Endothelial cell (in vitro differentiated cells): ENCODE measurements around the gene ADH4. TPM values are rescaled to one million over a fixed set of nuclear protein-coding genes. Genes with fewer than 3 reads are reported as not detected.

Experiments
- DNase-seq: peaks from one replicate; pipeline ENCODE4 v3.0.0; 2021; ENCODE audit warnings: low spot score
- H3K27ac Mint-ChIP-seq: one replicate; pipeline ENCODE4 v1.8.0; 2021; ENCODE audit warnings: mixed read lengths, inconsistent platforms; ENCODE audit not compliant: unreplicated experiment
- H3K27me3 Mint-ChIP-seq: one replicate; pipeline ENCODE4 v1.8.0; 2021; ENCODE audit warnings: mild to moderate bottlenecking, moderate library complexity, mixed read lengths, inconsistent platforms; ENCODE audit not compliant: unreplicated experiment
- H3K36me3 Mint-ChIP-seq: one replicate; pipeline ENCODE4 v1.8.0; 2021; ENCODE audit warnings: mild to moderate bottlenecking, low read depth, mixed read lengths, inconsistent platforms; ENCODE audit not compliant: unreplicated experiment
- H3K4me1 Mint-ChIP-seq: one replicate; pipeline ENCODE4 v1.8.0; 2021; ENCODE audit warnings: mild to moderate bottlenecking, mixed read lengths, inconsistent platforms; ENCODE audit not compliant: unreplicated experiment
- H3K4me3 Mint-ChIP-seq: one replicate; pipeline ENCODE4 v1.8.0; 2021; ENCODE audit warnings: mild to moderate bottlenecking, mixed read lengths, inconsistent platforms; ENCODE audit not compliant: unreplicated experiment
- H3K9me3 Mint-ChIP-seq: one replicate; pipeline ENCODE4 v1.8.0; 2021; ENCODE audit warnings: mixed read lengths, inconsistent platforms; ENCODE audit not compliant: unreplicated experiment
- total RNA-seq: library from RNA; stranded (reverse); fragmentation: NEBNext Ultra II Directional; extraction: Animal tissue kit (Norgen Biotek cat#: 25700); gene quantifications from one replicate; pipeline ENCODE4 v1.2.1, GENCODE V29; 2021; ENCODE audit not compliant: unreplicated experiment
- TF ChIP-seq, protein P1 (sequence below): fragments of 200-600 bp; sonication (generic); IDR thresholded peaks from one replicate; pipeline ENCODE4 v1.5.0; 2021; ENCODE audit warnings: antibody characterized with exemption; ENCODE audit not compliant: unreplicated experiment

Gene ADH4
- total RNA-seq, 1 donor from 2014 or later: not detected

DNA sequence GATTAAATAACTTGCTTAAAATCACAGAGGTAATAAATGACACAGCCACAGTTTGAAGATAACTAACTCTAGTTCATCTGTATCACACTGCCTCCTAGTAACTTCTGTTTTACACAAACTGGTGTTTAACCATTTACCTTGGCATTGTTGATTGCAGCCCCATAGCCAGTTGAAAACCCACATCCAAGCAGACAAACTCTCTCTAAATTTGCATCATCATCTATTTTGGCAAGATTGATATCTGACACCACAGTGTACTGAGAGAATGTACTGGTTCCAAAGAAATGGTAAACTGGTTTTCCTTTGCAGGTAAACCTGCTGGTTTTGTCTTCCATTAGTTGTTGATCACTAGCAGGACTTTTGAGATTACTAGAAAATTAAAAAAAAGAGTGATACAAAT, 7.8 kb downstream of the ADH4 start:
- Mint-ChIP-seq H3K36me3 (no peaks in the 10 kb centered on the region), H3K27me3 (no peaks in the 10 kb centered on the region), H3K27ac (no peak overlapping the region), H3K9me3 (no peaks in the 10 kb centered on the region), H3K4me3 (no peak overlapping the region), H3K4me1 (no peaks in the 10 kb centered on the region)
- no peak for DNase-seq
- TF ChIP-seq, protein P1, sequence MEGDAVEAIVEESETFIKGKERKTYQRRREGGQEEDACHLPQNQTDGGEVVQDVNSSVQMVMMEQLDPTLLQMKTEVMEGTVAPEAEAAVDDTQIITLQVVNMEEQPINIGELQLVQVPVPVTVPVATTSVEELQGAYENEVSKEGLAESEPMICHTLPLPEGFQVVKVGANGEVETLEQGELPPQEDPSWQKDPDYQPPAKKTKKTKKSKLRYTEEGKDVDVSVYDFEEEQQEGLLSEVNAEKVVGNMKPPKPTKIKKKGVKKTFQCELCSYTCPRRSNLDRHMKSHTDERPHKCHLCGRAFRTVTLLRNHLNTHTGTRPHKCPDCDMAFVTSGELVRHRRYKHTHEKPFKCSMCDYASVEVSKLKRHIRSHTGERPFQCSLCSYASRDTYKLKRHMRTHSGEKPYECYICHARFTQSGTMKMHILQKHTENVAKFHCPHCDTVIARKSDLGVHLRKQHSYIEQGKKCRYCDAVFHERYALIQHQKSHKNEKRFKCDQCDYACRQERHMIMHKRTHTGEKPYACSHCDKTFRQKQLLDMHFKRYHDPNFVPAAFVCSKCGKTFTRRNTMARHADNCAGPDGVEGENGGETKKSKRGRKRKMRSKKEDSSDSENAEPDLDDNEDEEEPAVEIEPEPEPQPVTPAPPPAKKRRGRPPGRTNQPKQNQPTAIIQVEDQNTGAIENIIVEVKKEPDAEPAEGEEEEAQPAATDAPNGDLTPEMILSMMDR: no peak

DNA sequence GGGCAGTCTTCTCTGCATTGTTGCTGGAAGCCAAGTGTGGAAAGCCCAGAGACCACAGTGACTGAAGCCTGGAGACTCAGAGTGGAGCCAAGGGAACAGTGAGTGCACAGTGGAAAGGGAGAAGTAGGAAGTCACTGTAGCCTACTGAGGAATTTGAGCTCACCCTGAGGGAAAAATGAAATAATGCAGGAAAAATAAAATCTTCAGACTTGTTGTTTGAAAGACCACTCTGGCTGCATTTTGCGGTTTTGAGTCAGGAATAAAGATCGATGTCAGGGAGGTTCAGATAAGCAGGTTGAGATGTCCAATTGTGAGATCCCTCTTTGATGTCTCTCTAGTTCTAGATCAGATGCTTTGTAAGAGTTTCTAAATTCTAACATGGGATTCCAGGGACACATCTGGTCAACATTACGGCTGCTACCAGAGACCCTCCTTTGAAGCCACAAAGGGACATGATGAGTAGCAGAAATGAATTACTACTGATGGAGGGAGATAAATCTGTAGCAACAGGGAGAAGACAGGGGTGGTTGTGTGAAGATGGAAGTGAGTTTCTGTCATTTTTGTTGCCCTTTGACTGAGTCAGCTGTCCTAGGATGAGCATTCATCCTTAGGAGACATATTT, 8.4 kb downstream of the ADH4 start:
- H3K36me3 Mint-ChIP-seq: no peaks in the 10 kb centered on the region
- DNase-seq: no peak
- H3K4me1 Mint-ChIP-seq: no peaks in the 10 kb centered on the region
- H3K27ac Mint-ChIP-seq: no peak overlapping the region
- TF ChIP-seq, protein P1: no peak
- H3K27me3 Mint-ChIP-seq: no peaks in the 10 kb centered on the region
- no peaks in the 10 kb centered on the region for H3K9me3 Mint-ChIP-seq
- H3K4me3 Mint-ChIP-seq: no peak overlapping the region

DNA sequence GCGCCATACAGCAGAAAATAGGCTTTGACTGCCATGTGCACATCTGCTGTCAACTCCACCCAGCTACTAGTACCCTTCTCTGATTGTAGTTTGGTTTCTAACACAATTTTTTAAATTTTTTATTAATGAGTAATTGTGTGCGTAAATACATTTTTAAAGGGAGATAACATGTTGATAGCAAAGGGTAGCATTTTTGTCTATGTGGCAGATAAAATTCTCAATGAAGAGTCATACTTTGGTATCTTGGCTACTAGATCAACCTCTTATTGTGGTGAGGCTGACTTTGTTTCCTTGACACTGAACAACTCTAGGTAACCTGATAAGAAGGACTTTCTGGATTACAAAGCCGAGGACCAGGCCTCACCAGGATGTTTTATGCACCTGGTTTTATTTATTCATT, 9.5 kb downstream of the ADH4 start:
- DNase-seq: no peak
- Mint-ChIP-seq H3K36me3 (no peaks in the 10 kb centered on the region), H3K9me3 (no peaks in the 10 kb centered on the region)

DNA sequence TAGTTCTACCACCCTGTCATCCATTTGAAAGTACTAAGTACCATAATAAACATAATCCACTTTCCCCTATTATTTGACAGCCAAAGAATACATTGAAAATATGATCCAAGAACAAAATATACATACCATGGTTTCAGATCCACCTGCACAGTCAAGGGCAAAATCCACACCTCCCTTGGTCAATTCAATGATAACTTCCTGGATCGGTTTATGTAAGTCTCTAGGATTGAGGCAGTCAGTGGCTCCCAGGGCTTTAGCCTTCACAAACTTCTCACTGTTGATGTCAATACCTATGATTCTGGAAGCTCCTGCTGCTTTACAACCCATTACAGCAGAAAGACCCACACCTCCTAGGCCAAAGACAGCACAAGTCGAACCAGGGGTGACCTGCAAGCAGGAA, 12.7 kb downstream of the ADH4 start:
- no peak overlapping the region for H3K27ac Mint-ChIP-seq
- no peaks in the 10 kb centered on the region for H3K27me3 Mint-ChIP-seq
- no peak for DNase-seq
- no peaks in the 10 kb centered on the region for H3K36me3 Mint-ChIP-seq
- no peaks in the 10 kb centered on the region for H3K9me3 Mint-ChIP-seq
- TF ChIP-seq, protein P1: no peak
- no peaks in the 10 kb centered on the region for H3K4me1 Mint-ChIP-seq
- H3K4me3 Mint-ChIP-seq: no peak overlapping the region

More for the DNA sequence above, 9.5 kb downstream of the ADH4 start:
- Mint-ChIP-seq H3K4me3 (no peak overlapping the region), H3K27ac (no peak overlapping the region), H3K27me3 (no peaks in the 10 kb centered on the region), H3K4me1 (no peaks in the 10 kb centered on the region)
- TF ChIP-seq, protein P1: no peak

DNA sequence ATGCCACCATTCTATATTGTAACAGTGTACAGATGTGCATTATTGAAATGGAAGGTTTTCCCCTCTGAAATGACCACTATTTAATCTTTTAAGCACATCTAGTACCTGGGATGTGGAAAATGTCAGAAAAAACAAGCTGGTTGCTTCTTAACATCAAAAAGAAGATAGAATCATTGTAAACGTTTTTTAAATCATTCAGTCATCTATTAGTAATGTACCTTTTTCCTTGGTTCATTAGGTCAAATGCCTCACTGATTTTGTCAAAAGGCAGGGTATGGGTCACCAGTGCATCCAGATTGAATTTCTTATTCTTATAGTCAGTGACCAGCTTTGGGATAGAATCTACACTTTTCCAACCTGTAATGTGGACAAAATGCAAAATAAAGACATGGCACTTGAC, 17.7 kb downstream of the ADH4 start:
- peaks cover 7% of the 10 kb centered on the region for H3K36me3 Mint-ChIP-seq
- H3K4me3 Mint-ChIP-seq: no peak overlapping the region
- peaks cover 2% of the 10 kb centered on the region for H3K27me3 Mint-ChIP-seq
- no peak for DNase-seq
- no peaks in the 10 kb centered on the region for H3K9me3 Mint-ChIP-seq
- H3K4me1 Mint-ChIP-seq: no peaks in the 10 kb centered on the region
- no peak overlapping the region for H3K27ac Mint-ChIP-seq
- TF ChIP-seq, protein P1: no peak
